Mucosa of rectum (tissue), 2 donors: ENCODE data around the gene UPK1B.
A peak's percentile ranks its signal among the peaks of the same experiment; 100 is the strongest.

Source experiments
- H3K27ac ChIP-seq, 2 donors: one replicate each; pipeline ENCODE4 v1.7.0; 2013; ENCODE audit warnings: inconsistent platforms in 2 of 2, low read depth in 2 of 2, low read length in 2 of 2
- H3K27me3 ChIP-seq, 2 donors: one replicate each; pipeline ENCODE4 v1.7.0; 2013; ENCODE audit warnings: low read length in 2 of 2; ENCODE audit not compliant: control insufficient read depth in 2 of 2, insufficient read depth in 2 of 2
- H3K36me3 ChIP-seq, 2 donors: one replicate each; pipeline ENCODE4 v1.7.0; 2013; ENCODE audit warnings: low read length in 2 of 2; ENCODE audit not compliant: control insufficient read depth in 2 of 2, insufficient read depth in 2 of 2
- H3K4me1 ChIP-seq, 2 donors: one replicate each; pipeline ENCODE4 v1.7.0; 2013; ENCODE audit warnings: low read length in 2 of 2, mild to moderate bottlenecking in 1 of 2; ENCODE audit not compliant: control insufficient read depth in 2 of 2, insufficient read depth in 2 of 2
- H3K4me3 ChIP-seq, 2 donors: one replicate each; pipeline ENCODE4 v1.7.0; 2013; ENCODE audit warnings: low read length in 2 of 2
- H3K9ac ChIP-seq, 2 donors: one replicate each; pipeline ENCODE4 v1.7.0; 2013; ENCODE audit warnings: low read length in 2 of 2, low read depth in 1 of 2, mild to moderate bottlenecking in 1 of 2
- H3K9me3 ChIP-seq, 2 donors: one replicate each; pipeline ENCODE4 v1.7.0; 2013; ENCODE audit warnings: low read length in 2 of 2; ENCODE audit not compliant: control insufficient read depth in 2 of 2
- donor health status: healthy.
- donor health status: Normal muscosa, but diverticular disease.

Gene UPK1B

GRCh38 chr3:119175872-119176756, 2.7 kb downstream of the UPK1B start:
- Histone ChIP-seq H3K9ac (peak overlapping the region in 1 of 2 donors; percentile 18), H3K36me3 (no peaks in the 10 kb centered on the region), H3K4me3 (peak overlapping the region in 1 of 2 donors; percentile 30), H3K27me3 (no peaks in the 10 kb centered on the region), H3K4me1 (peaks cover 0 to 9% of the 10 kb centered on the region in 2 donors), H3K27ac (peak overlapping the region; percentile 38 to 72), H3K9me3 (no peaks in the 10 kb centered on the region)

- no peaks in the 10 kb centered on the region for H3K36me3 ChIP-seq
- no peaks in the 10 kb centered on the region for H3K9me3 ChIP-seq
- H3K4me3 ChIP-seq: no peak overlapping the region
- peak overlapping the region in 1 of 2 donors; percentile 1 for H3K9ac ChIP-seq
- H3K27ac ChIP-seq: peak overlapping the region; percentile 38 to 72
- peaks cover 0 to 9% of the 10 kb centered on the region in 2 donors for H3K4me1 ChIP-seq
- no peaks in the 10 kb centered on the region for H3K27me3 ChIP-seq
These were observed 3.4 kb downstream of the UPK1B start for GRCh38 chr3:119176778-119177177.

- Histone ChIP-seq H3K4me1 (peaks cover 0 to 9% of the 10 kb centered on the region in 2 donors), H3K36me3 (no peaks in the 10 kb centered on the region), H3K4me3 (no peak overlapping the region), H3K9ac (no peak overlapping the region), H3K9me3 (no peaks in the 10 kb centered on the region), H3K27me3 (no peaks in the 10 kb centered on the region), H3K27ac (no peak overlapping the region)
These were observed 3.9 kb downstream of the UPK1B start for GRCh38 chr3:119177321-119177720.

- Histone ChIP-seq H3K9ac (no peak overlapping the region), H3K36me3 (no peaks in the 10 kb centered on the region), H3K4me1 (peaks cover 0 to 3% of the 10 kb centered on the region in 2 donors), H3K27ac (no peak overlapping the region), H3K27me3 (no peaks in the 10 kb centered on the region), H3K9me3 (no peaks in the 10 kb centered on the region), H3K4me3 (no peak overlapping the region)
These were observed 8.4 kb downstream of the UPK1B start for GRCh38 chr3:119181765-119182164.

- no peak overlapping the region for H3K4me3 ChIP-seq
- H3K27me3 ChIP-seq: no peaks in the 10 kb centered on the region
- H3K36me3 ChIP-seq: no peaks in the 10 kb centered on the region
- H3K9ac ChIP-seq: no peak overlapping the region
- H3K4me1 ChIP-seq: no peaks in the 10 kb centered on the region
- H3K27ac ChIP-seq: no peak overlapping the region
- no peaks in the 10 kb centered on the region for H3K9me3 ChIP-seq
These were observed 10.7 kb downstream of the UPK1B start for GRCh38 chr3:119184111-119184510.

GRCh38 chr3:119184796-119185570, 11.6 kb downstream of the UPK1B start:
- H3K4me1 ChIP-seq: no peaks in the 10 kb centered on the region
- H3K27ac ChIP-seq: no peak overlapping the region
- H3K4me3 ChIP-seq: no peak overlapping the region
- H3K9me3 ChIP-seq: no peaks in the 10 kb centered on the region
- no peak overlapping the region for H3K9ac ChIP-seq
- no peaks in the 10 kb centered on the region for H3K27me3 ChIP-seq
- H3K36me3 ChIP-seq: no peaks in the 10 kb centered on the region

GRCh38 chr3:119187266-119187665, 13.9 kb downstream of the UPK1B start:
- H3K27me3 ChIP-seq: no peaks in the 10 kb centered on the region
- H3K9ac ChIP-seq: no peak overlapping the region
- no peaks in the 10 kb centered on the region for H3K9me3 ChIP-seq
- H3K27ac ChIP-seq: no peak overlapping the region
- no peak overlapping the region for H3K4me3 ChIP-seq
- H3K36me3 ChIP-seq: no peaks in the 10 kb centered on the region
- no peaks in the 10 kb centered on the region for H3K4me1 ChIP-seq

GRCh38 chr3:119191800-119192199, 18.4 kb downstream of the UPK1B start:
- H3K27ac ChIP-seq: no peak overlapping the region
- H3K4me3 ChIP-seq: no peak overlapping the region
- no peak overlapping the region for H3K9ac ChIP-seq
- H3K36me3 ChIP-seq: no peaks in the 10 kb centered on the region
- H3K9me3 ChIP-seq: no peaks in the 10 kb centered on the region
- H3K27me3 ChIP-seq: no peaks in the 10 kb centered on the region
- no peaks in the 10 kb centered on the region for H3K4me1 ChIP-seq

GRCh38 chr3:119194237-119195150, 21.1 kb downstream of the UPK1B start:
- Histone ChIP-seq H3K4me3 (no peak overlapping the region), H3K9me3 (no peaks in the 10 kb centered on the region), H3K9ac (no peak overlapping the region), H3K27me3 (no peaks in the 10 kb centered on the region), H3K27ac (no peak overlapping the region), H3K4me1 (no peaks in the 10 kb centered on the region), H3K36me3 (no peaks in the 10 kb centered on the region)
